Lung (tissue), 12 donors: ENCODE measurements around the gene CHRNA4. TPM values are rescaled to one million over a fixed set of nuclear protein-coding genes. Genes with fewer than 3 reads are reported as not detected.

Experiments
- ATAC-seq: fragments of 200-7000 bp; cut with Tn5 transposase; one replicate; pipeline ENCODE4 v1.9.1; 2020; ENCODE audit warnings: moderate number of reproducible peaks; ENCODE audit not compliant: insufficient read depth, low FRiP score
- DNase-seq, 3 donors: peaks; one replicate each; pipeline ENCODE4 v3.0.0-alpha.2; 2013 to 2017
- H3K27ac ChIP-seq, 2 donors: one replicate each; pipeline ENCODE4 v1.5.1; 2013; ENCODE audit warnings: mild to moderate bottlenecking in 2 of 2, moderate library complexity in 2 of 2, control low read depth in 1 of 2, inconsistent platforms in 1 of 2, low read depth in 1 of 2, low read length in 1 of 2
- H3K27me3 ChIP-seq, 3 donors: one replicate each; pipeline ENCODE4 v1.5.1; 2013; ENCODE audit warnings: low read length in 2 of 3; ENCODE audit not compliant: control insufficient read depth in 3 of 3, insufficient read depth in 3 of 3
- H3K36me3 ChIP-seq, 4 donors: one replicate each; pipeline ENCODE4 v1.5.1; 2013; ENCODE audit warnings: low read length in 4 of 4, mild to moderate bottlenecking in 1 of 4, moderate library complexity in 1 of 4; ENCODE audit not compliant: control insufficient read depth in 4 of 4, insufficient read depth in 4 of 4
- H3K4me1 ChIP-seq, 5 donors: one replicate each; pipeline ENCODE4 v1.5.1; 2013; ENCODE audit warnings: low read length in 5 of 5, mild to moderate bottlenecking in 2 of 5, moderate library complexity in 1 of 5; ENCODE audit not compliant: control insufficient read depth in 5 of 5, insufficient read depth in 5 of 5
- H3K4me3 ChIP-seq: one replicate; pipeline ENCODE4 v1.5.1; 2013; ENCODE audit warnings: mild to moderate bottlenecking, control low read depth, moderate library complexity
- H3K9ac ChIP-seq, 2 donors: one replicate each; pipeline ENCODE4 v1.5.1; 2013; ENCODE audit warnings: low read length in 2 of 2, control low read depth in 1 of 2; ENCODE audit not compliant: insufficient read depth in 1 of 2
- H3K9me3 ChIP-seq, 4 donors: one replicate each; pipeline ENCODE4 v1.5.1; 2013; ENCODE audit warnings: low read length in 3 of 4, mild to moderate bottlenecking in 1 of 4, moderate library complexity in 1 of 4; ENCODE audit not compliant: control insufficient read depth in 4 of 4, insufficient read depth in 3 of 4
- WGBS, 2 donors: extraction: QIAGEN DNeasy Blood & Tissue Kit; methylation state at CpG; one replicate each; pipeline ENCODE4 v1.1.7; 2013; 5-methylcytosine and 5-hydroxymethylcytosine counted together
- polyA plus RNA-seq, 2 donors: library from polyadenylated mRNA; stranded (reverse); fragments of 200-250 nt; gene quantifications; one replicate each; pipeline ENCODE4 v1.2.1, GENCODE V29; 2013
- total RNA-seq, 2 donors: library from RNA; depleted of rRNA in 1 of 2; stranded (reverse); fragments of >200 nt in 1 of 2; gene quantifications; one replicate each; pipeline ENCODE4 v1.2.1, GENCODE V29; 2014 to 2021
- TF ChIP-seq, protein P1 (sequence below): IDR thresholded peaks from 2 replicates; pipeline ENCODE4 v1.5.1; 2012; ENCODE audit warnings: mild to moderate bottlenecking; ENCODE audit errors: control extremely low read depth, extremely low read depth
- donor health status: control.
- donor health status: control.
- donor health status: Bipolar disorder and iron deficiency.
- donor health status: healthy.
- donor health status: DM: yes; HTN: yes; CAD: no.

Gene CHRNA4
- total and polyA plus RNA-seq, 4 donors = 0.01 to 1.1 (median 0.46) TPM

DNA sequence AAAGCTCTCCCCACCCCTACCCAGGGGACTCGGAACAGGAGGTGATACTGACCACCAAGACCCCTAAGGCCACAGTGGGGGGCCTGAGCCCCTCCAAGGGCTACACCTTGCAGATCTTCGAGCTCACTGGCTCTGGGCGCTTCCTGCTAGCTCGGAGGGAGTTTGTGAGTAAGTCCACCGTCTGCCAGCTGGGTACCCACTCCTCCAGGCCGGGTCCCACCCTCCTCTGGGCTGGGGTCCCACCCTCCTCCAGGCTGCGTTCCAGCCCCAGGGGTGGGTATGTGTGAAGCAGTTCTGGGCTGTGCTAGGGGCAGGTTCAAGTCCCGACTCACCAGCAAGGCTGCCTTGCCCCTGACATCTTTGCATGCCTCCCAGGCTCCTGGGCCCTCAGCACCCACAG is 55.8 kb downstream of the CHRNA4 start:
- Histone ChIP-seq H3K27me3 (peaks cover 0 to 5% (median 5%) of the 10 kb centered on the region in 3 donors), H3K9me3 (peaks cover 0 to 3% (median 0%) of the 10 kb centered on the region in 4 donors), H3K27ac (no peak overlapping the region), H3K4me3 (no peak overlapping the region), H3K9ac (no peak overlapping the region), H3K4me1 (peaks cover 0 to 6% (median 2%) of the 10 kb centered on the region in 5 donors), H3K36me3 (no peaks in the 10 kb centered on the region)
- ATAC-seq = no peak
- TF ChIP-seq, protein P1, sequence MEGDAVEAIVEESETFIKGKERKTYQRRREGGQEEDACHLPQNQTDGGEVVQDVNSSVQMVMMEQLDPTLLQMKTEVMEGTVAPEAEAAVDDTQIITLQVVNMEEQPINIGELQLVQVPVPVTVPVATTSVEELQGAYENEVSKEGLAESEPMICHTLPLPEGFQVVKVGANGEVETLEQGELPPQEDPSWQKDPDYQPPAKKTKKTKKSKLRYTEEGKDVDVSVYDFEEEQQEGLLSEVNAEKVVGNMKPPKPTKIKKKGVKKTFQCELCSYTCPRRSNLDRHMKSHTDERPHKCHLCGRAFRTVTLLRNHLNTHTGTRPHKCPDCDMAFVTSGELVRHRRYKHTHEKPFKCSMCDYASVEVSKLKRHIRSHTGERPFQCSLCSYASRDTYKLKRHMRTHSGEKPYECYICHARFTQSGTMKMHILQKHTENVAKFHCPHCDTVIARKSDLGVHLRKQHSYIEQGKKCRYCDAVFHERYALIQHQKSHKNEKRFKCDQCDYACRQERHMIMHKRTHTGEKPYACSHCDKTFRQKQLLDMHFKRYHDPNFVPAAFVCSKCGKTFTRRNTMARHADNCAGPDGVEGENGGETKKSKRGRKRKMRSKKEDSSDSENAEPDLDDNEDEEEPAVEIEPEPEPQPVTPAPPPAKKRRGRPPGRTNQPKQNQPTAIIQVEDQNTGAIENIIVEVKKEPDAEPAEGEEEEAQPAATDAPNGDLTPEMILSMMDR = no peak
- 48 to 56% methylated on average over 8 of the region's 8 CpGs for WGBS, 2 donors
- DNase-seq = no peak

DNA sequence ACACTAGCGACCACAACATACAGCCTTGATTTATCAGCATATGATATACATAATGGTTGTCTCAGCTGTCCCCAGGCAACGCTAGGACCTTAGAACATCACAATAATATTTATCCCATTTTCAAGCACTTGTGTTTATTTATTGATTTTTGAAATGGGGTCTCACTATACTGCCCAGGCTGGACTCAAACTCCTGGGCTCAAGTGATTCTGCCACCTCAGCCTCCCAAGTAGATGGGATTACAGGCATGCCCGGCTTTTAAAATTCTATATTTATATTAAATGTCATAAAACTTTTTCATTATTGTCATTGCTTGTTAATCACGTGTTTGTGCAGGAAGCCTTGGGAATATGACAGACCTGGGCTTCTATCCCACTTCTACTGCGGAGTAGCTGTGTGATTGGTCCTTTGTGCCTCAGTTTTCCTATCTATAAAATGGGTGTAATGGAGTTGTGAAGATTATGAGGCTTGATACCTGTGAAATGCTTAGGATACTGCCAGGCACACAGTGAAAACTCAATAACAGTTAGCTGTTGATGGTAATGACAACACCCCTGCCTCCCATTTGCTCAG is 58.0 kb downstream of the CHRNA4 start:
- no peak for DNase-seq
- no peaks in the 10 kb centered on the region for H3K4me1 ChIP-seq
- H3K36me3 ChIP-seq = no peaks in the 10 kb centered on the region
- 64 to 77% methylated on average over 5 of the region's 5 CpGs for WGBS, 2 donors
- peaks cover 0 to 3% (median 1%) of the 10 kb centered on the region in 4 donors for H3K9me3 ChIP-seq
- TF ChIP-seq, protein P1 = no peak
- H3K27me3 ChIP-seq = peaks cover 0 to 9% (median 5%) of the 10 kb centered on the region in 3 donors
- no peak overlapping the region for H3K27ac ChIP-seq
- H3K9ac ChIP-seq = no peak overlapping the region
- H3K4me3 ChIP-seq = no peak overlapping the region
- no peak for ATAC-seq

DNA sequence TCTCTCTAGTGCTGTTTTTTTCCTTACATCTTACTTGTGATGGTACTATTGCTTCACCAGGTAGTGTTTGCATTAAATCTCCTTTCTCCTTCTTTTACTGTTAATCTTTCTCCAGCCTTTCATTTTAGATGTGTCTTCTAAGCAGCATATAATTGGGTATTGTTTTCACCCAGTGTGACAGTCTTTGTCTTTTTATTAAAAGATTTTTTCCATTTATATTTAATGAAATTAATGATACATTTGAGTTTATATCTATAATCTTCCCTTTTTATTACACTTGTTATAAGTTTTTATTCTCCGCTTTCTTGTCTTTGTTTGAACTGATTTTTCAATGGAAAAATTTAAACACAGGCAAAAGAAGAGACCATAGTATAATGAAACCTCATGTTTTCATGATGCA is 59.5 kb downstream of the CHRNA4 start:
- Histone ChIP-seq H3K27me3 (peaks cover 0 to 12% (median 0%) of the 10 kb centered on the region in 3 donors), H3K36me3 (no peaks in the 10 kb centered on the region), H3K4me3 (no peak overlapping the region), H3K9me3 (peaks cover 0 to 5% (median 1%) of the 10 kb centered on the region in 4 donors), H3K4me1 (peaks cover 0 to 14% (median 0%) of the 10 kb centered on the region in 5 donors), H3K9ac (no peak overlapping the region), H3K27ac (no peak overlapping the region)
- WGBS, 2 donors = 97 to 98% methylated on average over 1 of the region's 1 CpG
- TF ChIP-seq, protein P1 = no peak
- ATAC-seq (no peak), DNase-seq (no peak)
